Ovary (tissue), 9 donors: ENCODE data around the gene ASIC2. TPM values are rescaled to one million over a fixed set of nuclear protein-coding genes. Genes with fewer than 3 reads are reported as not detected.

Experiments
- DNase-seq, 5 donors: peaks; one replicate each; pipeline ENCODE4 v3.0.0-alpha.2; 2019 to 2020
- H3K27ac ChIP-seq, 2 donors: fragments of 200-600 bp; one replicate each; pipeline versions ENCODE4 v1.5.1 to v1.8.0; 2019 to 2022
- H3K27me3 ChIP-seq: fragments of 200-600 bp; one replicate; pipeline ENCODE4 v1.8.0; 2022
- H3K36me3 ChIP-seq: fragments of 200-600 bp; sonication (generic); one replicate; pipeline ENCODE4 v1.5.1; 2019
- H3K4me1 ChIP-seq: one replicate; pipeline ENCODE4 v1.8.1; 2013; ENCODE audit warnings: mild to moderate bottlenecking, moderate library complexity; ENCODE audit not compliant: insufficient read depth
- H3K4me3 ChIP-seq: fragments of 200-600 bp; sonication (generic); one replicate; pipeline ENCODE4 v1.5.1; 2017
- H3K9me3 ChIP-seq, 2 donors: fragments of 200-600 bp in 1 of 2; sonication (generic) in 1 of 2; one replicate each; pipeline versions ENCODE4 v1.5.1 to v1.8.1; 2013 to 2019; ENCODE audit warnings: mild to moderate bottlenecking in 1 of 2, moderate library complexity in 1 of 2
- CTCF ChIP-seq, 3 donors: fragments of 450-650 bp in 2 of 3; fragments of 200-600 bp in 1 of 3; IDR thresholded peaks; one replicate each; pipeline versions ENCODE4 v1.5.1 to v1.8.0; 2016 to 2022; ENCODE audit warnings: antibody characterized with exemption in 3 of 3, mild to moderate bottlenecking in 1 of 3
- EP300 ChIP-seq: sonication (generic); formaldehyde crosslinking; IDR thresholded peaks from one replicate; pipeline ENCODE4 v1.6.1; 2017; ENCODE audit warnings: antibody characterized with exemption
- POLR2A ChIP-seq: fragments of 450-650 bp; IDR thresholded peaks from one replicate; pipeline ENCODE4 v1.6.1; 2017; ENCODE audit warnings: antibody characterized with exemption, mild to moderate bottlenecking, moderate library complexity
- WGBS, 3 donors: extraction: QIAGEN DNeasy Blood & Tissue Kit in 1 of 3; methylation state at CpG; one replicate each; pipeline versions ENCODE4 v1.1.5 to v1.1.7; 2013 to 2017; 5-methylcytosine and 5-hydroxymethylcytosine counted together
- intact Hi-C, 4 donors: fragments of 100-400 bp; cut with DNase I; formaldehyde crosslinking; loops; one replicate each; pipeline versions ENCODE4 v1.11.0 to v1.15.1; 2022 to 2023
- polyA plus RNA-seq, 2 donors: library from polyadenylated mRNA; stranded (reverse); fragments of 200-250 nt in 1 of 2; fragments of 350-450 nt in 1 of 2; fragmentation: Illumina TruSeq in 1 of 2; extraction: RNeasy Lipid Tissue Mini Kit (QIAGEN cat#74804) in 1 of 2; gene quantifications; one replicate each; pipeline ENCODE4 v1.2.3, GENCODE V29; 2013 to 2014
- total RNA-seq, 7 donors: library from RNA; depleted of rRNA in 2 of 7; stranded (reverse); fragments of >200 nt in 2 of 7; fragmentation: NEBNext Ultra II Directional in 3 of 7; extraction: Animal tissue kit (Norgen Biotek cat#: 25700) in 3 of 7; gene quantifications; one replicate each; pipeline versions ENCODE4 v1.1.0 to v1.2.4, GENCODE V29; 2016 to 2023
- donor health status: DM: no; HTN: no; CAD: no; lungs with moderate emphysema.
- donor health status: DM: no; HTN: no; CAD: no.
- donor health status: Bipolar disorder and iron deficiency.
- donor health status: DM: yes; HTN: yes; CAD: no.
- donor health status: DM: no; HTN: no; CAD: no.
- donor health status: DM: yes; HTN: yes; CAD: no.

Gene ASIC2
- total and polyA plus RNA-seq, 9 donors: 0.04 to 1.3 (median 0.24) TPM; not detected in 2

- DNase-seq: no peak
- H3K4me3 ChIP-seq: no peak overlapping the region
- no peak for TF ChIP-seq POLR2A
- TF ChIP-seq CTCF (IDR thresholded peaks at IDR 0.05): no peak
- TF ChIP-seq EP300: no peak
- intact Hi-C loops: no loop called here
- H3K9me3 ChIP-seq: no peaks in the 10 kb centered on the region
- H3K27me3 ChIP-seq: no peaks in the 10 kb centered on the region
- WGBS, 3 donors: 54 to 57% (median 56%) methylated on average over 12 of the region's 12 CpGs
- no peaks in the 10 kb centered on the region for H3K36me3 ChIP-seq
- H3K27ac ChIP-seq: no peak overlapping the region
- H3K4me1 ChIP-seq: no peaks in the 10 kb centered on the region
Observed at GRCh38 chr17:33218698-33219601, 74.1 kb downstream of the ASIC2 start.

- Histone ChIP-seq H3K36me3 (no peaks in the 10 kb centered on the region), H3K9me3 (no peaks in the 10 kb centered on the region), H3K4me3 (no peak overlapping the region), H3K27ac (no peak overlapping the region), H3K27me3 (no peaks in the 10 kb centered on the region), H3K4me1 (no peaks in the 10 kb centered on the region)
- TF ChIP-seq EP300 (no peak), POLR2A (no peak), CTCF (IDR thresholded peaks at IDR 0.05) (no peak)
- 50 to 66% (median 57%) methylated on average over 9 of the region's 9 CpGs for WGBS, 3 donors
- DNase-seq: no peak
- intact Hi-C loops: no loop called here
Observed at GRCh38 chr17:33217891-33218290, 75.2 kb downstream of the ASIC2 start.

GRCh38 chr17:33214996-33215395, 78.1 kb downstream of the ASIC2 start:
- TF ChIP-seq EP300 (no peak), CTCF (IDR thresholded peaks at IDR 0.05) (no peak), POLR2A (no peak)
- H3K4me1 ChIP-seq: no peaks in the 10 kb centered on the region
- H3K36me3 ChIP-seq: no peaks in the 10 kb centered on the region
- intact Hi-C loops: no loop called here
- H3K27me3 ChIP-seq: no peaks in the 10 kb centered on the region
- no peak overlapping the region for H3K27ac ChIP-seq
- no peak for DNase-seq
- WGBS, 3 donors: 63 to 79% (median 77%) methylated on average over 2 of the region's 2 CpGs
- no peak overlapping the region for H3K4me3 ChIP-seq
- H3K9me3 ChIP-seq: no peaks in the 10 kb centered on the region

GRCh38 chr17:33210285-33210684, 82.8 kb downstream of the ASIC2 start:
- no peaks in the 10 kb centered on the region for H3K27me3 ChIP-seq
- H3K9me3 ChIP-seq: no peaks in the 10 kb centered on the region
- H3K4me3 ChIP-seq: no peak overlapping the region
- H3K36me3 ChIP-seq: no peaks in the 10 kb centered on the region
- TF ChIP-seq POLR2A: no peak
- no peak for TF ChIP-seq CTCF (IDR thresholded peaks at IDR 0.05)
- no peak for TF ChIP-seq EP300
- no peak overlapping the region for H3K27ac ChIP-seq
- intact Hi-C loops: no loop called here
- DNase-seq: no peak
- WGBS, 3 donors: 71 to 96% (median 80%) methylated on average over 2 of the region's 2 CpGs
- H3K4me1 ChIP-seq: no peaks in the 10 kb centered on the region
